CD4-positive, alpha-beta memory T cell (primary cell): Measurements from ENCODE around the gene ENO4. TPM values are rescaled to one million over a fixed set of nuclear protein-coding genes. Genes with fewer than 3 reads are reported as not detected.

Experiments
- CTCF ChIA-PET: fragments of 350-600 bp; sonication (Branson Sonifier 250); formaldehyde crosslinking; loops from one replicate; lab custom pipeline; 2021; ENCODE audit warnings: inconsistent platforms; ENCODE audit not compliant: partially characterized antibody; lab: Charles Lee
- POLR2A ChIA-PET: fragments of 350-600 bp; sonication (Branson Sonifier 250); formaldehyde crosslinking; loops from one replicate; lab custom pipeline; 2021; ENCODE audit not compliant: partially characterized antibody; lab: Charles Lee
- DNase-seq, 5 donors: peaks; one replicate each; pipeline versions ENCODE4 v3.0.0 to v3.0.0-alpha.2; 2020 to 2022; ENCODE audit warnings: mixed read lengths in 1 of 5
- H3K27ac ChIP-seq: one replicate; pipeline ENCODE4 v1.7.0; 2013; ENCODE audit warnings: low read depth, low read length
- H3K27me3 ChIP-seq: 2 replicates; pipeline ENCODE4 v1.7.0; 2013; ENCODE audit warnings: mild to moderate bottlenecking, low read length, moderate library complexity; ENCODE audit not compliant: insufficient read depth
- H3K36me3 ChIP-seq: 2 replicates; pipeline ENCODE4 v1.7.0; 2013; ENCODE audit warnings: mild to moderate bottlenecking, low read length, moderate library complexity; ENCODE audit not compliant: insufficient read depth
- H3K4me1 ChIP-seq: 2 replicates; pipeline ENCODE4 v1.7.0; 2013; ENCODE audit warnings: mild to moderate bottlenecking, low read length, moderate library complexity; ENCODE audit not compliant: insufficient read depth
- H3K4me3 ChIP-seq, 2 donors: one replicate each; pipeline ENCODE4 v1.7.0; 2013; ENCODE audit warnings: low read length in 2 of 2, mild to moderate bottlenecking in 1 of 2
- H3K9me3 ChIP-seq, 2 donors: one replicate each; pipeline ENCODE4 v1.7.0; 2013; ENCODE audit warnings: low read length in 2 of 2, control low read depth in 1 of 2; ENCODE audit not compliant: control insufficient read depth in 1 of 2
- H3K27ac Mint-ChIP-seq, 7 donors: one replicate each; pipeline ENCODE4 v1.8.0; 2020 to 2021; ENCODE audit warnings: mixed read lengths in 7 of 7, mild to moderate bottlenecking in 6 of 7, inconsistent platforms in 3 of 7, moderate library complexity in 3 of 7
- H3K27me3 Mint-ChIP-seq, 2 donors: one replicate each; pipeline ENCODE4 v1.8.0; 2020 to 2021; ENCODE audit warnings: mixed read lengths in 2 of 2
- H3K36me3 Mint-ChIP-seq, 2 donors: one replicate each; pipeline ENCODE4 v1.8.0; 2020 to 2021; ENCODE audit warnings: mixed read lengths in 2 of 2, inconsistent platforms in 1 of 2, mild to moderate bottlenecking in 1 of 2
- H3K4me1 Mint-ChIP-seq, 4 donors: one replicate each; pipeline ENCODE4 v1.8.0; 2020 to 2021; ENCODE audit warnings: mixed read lengths in 4 of 4, mild to moderate bottlenecking in 1 of 4
- H3K4me3 Mint-ChIP-seq, 8 donors: one replicate each; pipeline ENCODE4 v1.8.0; 2020 to 2021; ENCODE audit warnings: mixed read lengths in 8 of 8, mild to moderate bottlenecking in 7 of 8, moderate library complexity in 6 of 8, inconsistent platforms in 3 of 8
- H3K9me3 Mint-ChIP-seq, 8 donors: one replicate each; pipeline ENCODE4 v1.8.0; 2020 to 2021; ENCODE audit warnings: mixed read lengths in 8 of 8, mild to moderate bottlenecking in 5 of 8, inconsistent platforms in 3 of 8, moderate library complexity in 1 of 8
- intact Hi-C: fragments of 100-400 bp; cut with micrococcal nuclease; formaldehyde crosslinking; loops from one replicate; pipeline ENCODE4 v1.15.1; 2023
- polyA plus RNA-seq, 2 donors: library from polyadenylated mRNA; unstranded; fragments of 300-500 nt; fragmentation: Illumina TruSeq; gene quantifications; one replicate each; pipeline ENCODE4 v1.2.3, GENCODE V29; 2021
- total RNA-seq, 2 experiments: library from RNA; stranded (reverse); gene quantifications; one replicate each; pipeline ENCODE4 v1.2.3, GENCODE V29; 2021

Gene ENO4
- total and polyA plus RNA-seq, 4 experiments from 2014 or later = not detected

DNA sequence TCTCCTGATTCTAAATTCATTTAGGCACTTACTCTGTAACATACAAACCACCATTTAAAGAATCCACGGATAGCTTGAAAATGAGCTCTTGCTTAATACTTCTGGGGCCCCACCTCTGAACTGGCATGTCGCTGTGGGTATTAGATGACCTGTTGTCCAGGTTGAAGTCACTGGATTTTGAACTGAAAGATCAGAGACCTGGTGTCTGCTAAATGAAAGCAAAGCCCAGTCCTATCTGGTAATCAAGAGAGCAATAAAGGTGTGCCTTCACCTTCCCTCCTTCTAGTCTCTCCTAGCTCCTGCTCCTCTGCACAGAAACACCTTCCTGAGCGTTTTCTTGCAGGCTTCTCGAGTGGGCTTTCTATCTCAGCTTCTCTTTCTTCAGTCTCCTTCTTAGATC is 4.4 kb downstream of the ENO4 start:
- H3K9me3 Mint-ChIP-seq = peaks cover 2 to 19% (median 8%) of the 10 kb centered on the region in 8 donors
- no peak overlapping the region for H3K27ac Mint-ChIP-seq
- H3K27me3 Mint-ChIP-seq = peaks cover 15 to 19% of the 10 kb centered on the region in 2 donors
- Histone ChIP-seq H3K4me3 (no peak overlapping the region), H3K9me3 (no peaks in the 10 kb centered on the region), H3K4me1 (peaks cover 5% of the 10 kb centered on the region), H3K27me3 (no peaks in the 10 kb centered on the region), H3K27ac (no peak overlapping the region), H3K36me3 (no peaks in the 10 kb centered on the region)
- no peaks in the 10 kb centered on the region for H3K36me3 Mint-ChIP-seq
- ChIA-PET POLR2A (no interaction called here), CTCF (no interaction called here)
- no peak for DNase-seq
- H3K4me1 Mint-ChIP-seq = peaks cover 0 to 8% (median 3%) of the 10 kb centered on the region in 4 donors
- intact Hi-C loops = no loop called here
- no peak overlapping the region for H3K4me3 Mint-ChIP-seq

- Histone ChIP-seq H3K27ac (no peak overlapping the region), H3K9me3 (no peaks in the 10 kb centered on the region), H3K27me3 (no peaks in the 10 kb centered on the region), H3K4me3 (no peak overlapping the region), H3K36me3 (no peaks in the 10 kb centered on the region), H3K4me1 (no peaks in the 10 kb centered on the region)
- intact Hi-C loops = no loop called here
- Mint-ChIP-seq H3K27me3 (peaks cover 4 to 9% of the 10 kb centered on the region in 2 donors), H3K36me3 (no peaks in the 10 kb centered on the region), H3K27ac (no peak overlapping the region), H3K4me3 (no peak overlapping the region), H3K4me1 (no peaks in the 10 kb centered on the region), H3K9me3 (peaks cover 2 to 20% (median 10%) of the 10 kb centered on the region in 8 donors)
- POLR2A ChIA-PET = no interaction called here
- CTCF ChIA-PET = no interaction called here
- no peak for DNase-seq
Measured at GRCh38 chr10:116857156-116857555, 7.9 kb downstream of the ENO4 start.

GRCh38 chr10:116861796-116862195 is 12.5 kb downstream of the ENO4 start:
- DNase-seq = no peak
- H3K27ac ChIP-seq = no peak overlapping the region
- Mint-ChIP-seq H3K4me3 (no peak overlapping the region), H3K4me1 (no peaks in the 10 kb centered on the region), H3K27me3 (peaks cover 1 to 7% of the 10 kb centered on the region in 2 donors), H3K27ac (no peak overlapping the region), H3K9me3 (peaks cover 0 to 16% (median 7%) of the 10 kb centered on the region in 8 donors), H3K36me3 (no peaks in the 10 kb centered on the region)
- POLR2A ChIA-PET = no interaction called here
- no peaks in the 10 kb centered on the region for H3K27me3 ChIP-seq
- intact Hi-C loops = no loop called here
- H3K9me3 ChIP-seq = no peaks in the 10 kb centered on the region
- H3K4me1 ChIP-seq = no peaks in the 10 kb centered on the region
- H3K4me3 ChIP-seq = no peak overlapping the region
- no peaks in the 10 kb centered on the region for H3K36me3 ChIP-seq
- CTCF ChIA-PET = no interaction called here

GRCh38 chr10:116864436-116864835 is 15.1 kb downstream of the ENO4 start:
- H3K9me3 ChIP-seq = no peaks in the 10 kb centered on the region
- H3K27ac Mint-ChIP-seq = no peak overlapping the region
- ChIA-PET CTCF (no interaction called here), POLR2A (no interaction called here)
- H3K9me3 Mint-ChIP-seq = peaks cover 0 to 5% (median 0%) of the 10 kb centered on the region in 8 donors
- H3K4me1 Mint-ChIP-seq = no peaks in the 10 kb centered on the region
- intact Hi-C loops = no loop called here
- no peaks in the 10 kb centered on the region for H3K36me3 ChIP-seq
- H3K27me3 Mint-ChIP-seq = peaks cover 3 to 7% of the 10 kb centered on the region in 2 donors
- DNase-seq = no peak
- no peak overlapping the region for H3K27ac ChIP-seq
- no peaks in the 10 kb centered on the region for H3K36me3 Mint-ChIP-seq
- no peak overlapping the region for H3K4me3 ChIP-seq
- no peaks in the 10 kb centered on the region for H3K4me1 ChIP-seq
- no peaks in the 10 kb centered on the region for H3K27me3 ChIP-seq
- no peak overlapping the region for H3K4me3 Mint-ChIP-seq

- ChIA-PET POLR2A (no interaction called here), CTCF (no interaction called here)
- Mint-ChIP-seq H3K4me3 (no peak overlapping the region), H3K27ac (no peak overlapping the region), H3K4me1 (no peaks in the 10 kb centered on the region), H3K36me3 (no peaks in the 10 kb centered on the region), H3K9me3 (no peaks in the 10 kb centered on the region), H3K27me3 (peaks cover 0 to 2% of the 10 kb centered on the region in 2 donors)
- no peak overlapping the region for H3K4me3 ChIP-seq
- no peaks in the 10 kb centered on the region for H3K27me3 ChIP-seq
- H3K27ac ChIP-seq = no peak overlapping the region
- H3K9me3 ChIP-seq = no peaks in the 10 kb centered on the region
- intact Hi-C loops = no loop called here
- no peaks in the 10 kb centered on the region for H3K4me1 ChIP-seq
- no peak for DNase-seq
- H3K36me3 ChIP-seq = no peaks in the 10 kb centered on the region
Measured at GRCh38 chr10:116866066-116866465, 16.8 kb downstream of the ENO4 start.

DNA sequence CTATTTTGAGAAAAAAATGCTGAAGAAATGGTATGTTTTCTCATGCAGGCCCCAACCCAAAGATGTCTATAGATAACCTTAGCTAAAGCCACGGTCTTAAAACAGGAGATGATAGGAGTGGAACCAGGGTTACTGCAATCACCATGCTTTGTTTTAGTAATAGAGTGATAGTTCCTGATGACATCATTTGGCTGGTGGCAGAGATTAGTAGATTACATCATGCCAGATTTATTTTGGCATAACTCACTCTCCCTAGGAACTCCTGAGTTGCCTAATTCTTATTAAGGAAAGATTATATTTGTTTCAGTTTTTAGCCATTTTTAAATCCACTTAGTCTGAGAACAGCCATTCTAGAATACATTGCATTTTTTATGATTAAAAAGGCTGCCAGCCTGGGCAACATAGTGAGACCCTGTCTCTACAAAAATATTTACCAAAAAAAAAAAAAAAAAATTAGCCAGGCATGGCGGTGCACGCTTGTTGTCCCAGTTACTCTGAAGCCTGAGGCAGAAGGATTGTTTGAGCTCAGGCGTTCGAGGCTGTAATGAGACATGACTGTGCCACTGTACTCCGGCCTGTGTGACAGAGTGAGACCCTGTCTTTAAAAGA is 17.8 kb downstream of the ENO4 start:
- Mint-ChIP-seq H3K9me3 (peaks cover 0 to under 1% (median 0%) of the 10 kb centered on the region in 8 donors), H3K4me3 (no peak overlapping the region), H3K4me1 (no peaks in the 10 kb centered on the region), H3K36me3 (no peaks in the 10 kb centered on the region), H3K27me3 (peaks cover 1 to 2% of the 10 kb centered on the region in 2 donors), H3K27ac (no peak overlapping the region)
- Histone ChIP-seq H3K27ac (no peak overlapping the region), H3K27me3 (no peaks in the 10 kb centered on the region), H3K4me1 (no peaks in the 10 kb centered on the region), H3K4me3 (no peak overlapping the region), H3K36me3 (no peaks in the 10 kb centered on the region), H3K9me3 (no peaks in the 10 kb centered on the region)
- CTCF ChIA-PET = no interaction called here
- POLR2A ChIA-PET = no interaction called here
- DNase-seq = no peak
- intact Hi-C loops = no loop called here

DNA sequence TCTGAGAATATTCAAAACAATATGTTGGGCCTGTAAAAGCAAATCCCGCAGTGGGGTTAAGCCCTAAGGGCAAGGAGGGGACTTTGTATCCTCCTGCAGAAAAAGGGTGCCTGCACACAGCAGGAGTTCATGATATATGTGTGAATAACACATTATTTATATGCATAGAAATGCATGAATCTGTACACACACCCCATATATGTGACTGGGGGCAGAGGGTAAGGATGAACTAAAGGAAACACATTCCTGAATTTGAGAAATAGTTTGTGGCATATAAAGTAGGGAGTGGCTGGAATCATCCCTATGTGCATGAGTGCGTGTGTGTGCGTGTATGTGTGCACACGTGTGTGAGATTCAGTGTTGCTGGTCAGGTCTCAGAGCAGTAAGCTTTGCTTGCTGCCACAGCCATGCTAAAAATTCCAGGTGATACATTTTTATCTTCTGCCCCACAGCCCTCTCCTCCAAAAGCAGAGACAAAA is 18.9 kb downstream of the ENO4 start:
- ChIA-PET CTCF (no interaction called here), POLR2A (no interaction called here)
- no peaks in the 10 kb centered on the region for H3K4me1 ChIP-seq
- H3K27ac Mint-ChIP-seq = no peak overlapping the region
- H3K27me3 Mint-ChIP-seq = peaks cover 2 to 3% of the 10 kb centered on the region in 2 donors
- H3K27ac ChIP-seq = no peak overlapping the region
- no peaks in the 10 kb centered on the region for H3K9me3 ChIP-seq
- H3K9me3 Mint-ChIP-seq = peaks cover 0 to 4% (median 0%) of the 10 kb centered on the region in 8 donors
- no peak overlapping the region for H3K4me3 Mint-ChIP-seq
- H3K27me3 ChIP-seq = no peaks in the 10 kb centered on the region
- intact Hi-C loops = no loop called here
- no peaks in the 10 kb centered on the region for H3K36me3 ChIP-seq
- H3K4me3 ChIP-seq = no peak overlapping the region
- H3K36me3 Mint-ChIP-seq = no peaks in the 10 kb centered on the region
- no peaks in the 10 kb centered on the region for H3K4me1 Mint-ChIP-seq
- no peak for DNase-seq
